Loucy (cell line): ENCODE results near the gene ADAMTS19.

ENCODE experiments used
- CTCF ChIP-seq: fragments of 200-600 bp; sonication (generic); conservative IDR thresholded peaks from 2 replicates; pipeline ENCODE4 v1.5.1; 2014; ENCODE audit warnings: mild to moderate bottlenecking, antibody characterized with exemption, low read length
- EZH2phosphoT487 ChIP-seq: fragments of 200-600 bp; IDR thresholded peaks from 2 replicates; pipeline ENCODE4 v1.6.1; 2018; ENCODE audit warnings: antibody characterized with exemption, mild to moderate bottlenecking, moderate library complexity, borderline replicate concordance

- TF ChIP-seq CTCF = no peak
- TF ChIP-seq EZH2phosphoT487 = no peak
Observed at GRCh38 chr5:129554134-129554904, 94.2 kb downstream of the ADAMTS19 start.
